GM18951 (cell line): ENCODE measurements around the gene RFXAP.
"Not testable (repeated sequence)": the region's sequence is repeated elsewhere in the genome, so short reads cannot be mapped to it uniquely, and the experiment has no call there.

Experiments used
- POLR2A ChIP-seq: IDR thresholded peaks from 4 replicates; pipeline ENCODE4 v1.6.1; 2011; ENCODE audit warnings: mild to moderate bottlenecking; ENCODE audit not compliant: insufficient read length, insufficient read depth; ENCODE audit errors: extremely low read depth
- in situ Hi-C: fragments of 300-500 bp; cut with MboI; formaldehyde crosslinking; loops from one replicate; pipeline ENCODE4 v1.12.0; 2022; ENCODE audit warnings: low sequenced_read_pairs, mixed read lengths, inconsistent platforms; ENCODE audit not compliant: unreplicated experiment

The RFXAP gene, protein sequence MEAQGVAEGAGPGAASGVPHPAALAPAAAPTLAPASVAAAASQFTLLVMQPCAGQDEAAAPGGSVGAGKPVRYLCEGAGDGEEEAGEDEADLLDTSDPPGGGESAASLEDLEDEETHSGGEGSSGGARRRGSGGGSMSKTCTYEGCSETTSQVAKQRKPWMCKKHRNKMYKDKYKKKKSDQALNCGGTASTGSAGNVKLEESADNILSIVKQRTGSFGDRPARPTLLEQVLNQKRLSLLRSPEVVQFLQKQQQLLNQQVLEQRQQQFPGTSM

DNA sequence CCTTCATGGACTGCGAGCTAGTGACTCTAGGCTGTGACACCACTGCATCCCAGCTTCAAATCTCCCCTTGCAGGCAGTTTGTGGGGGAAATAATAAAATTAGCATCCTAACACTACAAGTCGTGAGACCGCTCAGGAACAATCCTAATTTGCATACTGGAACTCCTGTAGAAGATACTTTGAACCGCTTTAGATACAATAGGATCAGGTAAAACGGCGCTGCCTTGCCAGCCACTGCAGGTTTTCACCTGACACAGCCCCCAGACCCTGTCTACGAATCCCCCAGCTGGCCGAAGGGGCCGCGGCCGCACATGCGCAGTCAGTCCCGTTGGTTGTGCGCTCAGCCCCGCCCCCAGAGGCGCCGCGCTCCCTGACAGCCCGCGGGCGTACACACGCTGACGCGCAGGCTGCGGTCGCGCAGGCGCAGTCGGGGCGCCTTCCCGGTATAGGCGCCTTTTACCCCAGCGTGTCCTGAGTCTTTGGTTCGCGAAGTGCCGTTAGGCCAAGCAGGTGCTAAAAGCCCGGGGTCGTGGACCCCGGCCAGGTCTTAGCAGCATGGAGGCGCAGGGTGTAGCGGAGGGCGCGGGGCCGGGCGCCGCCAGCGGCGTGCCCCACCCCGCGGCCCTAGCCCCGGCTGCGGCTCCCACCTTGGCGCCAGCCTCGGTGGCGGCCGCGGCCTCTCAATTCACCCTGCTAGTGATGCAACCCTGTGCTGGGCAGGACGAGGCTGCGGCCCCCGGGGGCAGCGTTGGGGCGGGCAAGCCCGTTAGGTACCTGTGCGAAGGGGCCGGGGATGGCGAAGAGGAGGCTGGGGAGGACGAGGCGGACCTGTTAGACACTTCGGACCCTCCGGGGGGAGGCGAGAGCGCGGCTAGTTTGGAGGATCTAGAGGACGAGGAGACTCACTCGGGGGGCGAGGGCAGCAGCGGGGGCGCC is at the start of gene RFXAP:
TSS of gene RFXAP (plus strand) at position 419 of the 935 bp plus-strand sequence. CDS start at position 555, 136 bp downstream.
- peak; percentile 84 for TF ChIP-seq POLR2A
- in situ Hi-C loops: no loop called here

- TF ChIP-seq POLR2A: no peak
- in situ Hi-C loops: no loop called here
These were observed 49.5 kb upstream of the RFXAP start for GRCh38 chr13:36769545-36769944.

DNA sequence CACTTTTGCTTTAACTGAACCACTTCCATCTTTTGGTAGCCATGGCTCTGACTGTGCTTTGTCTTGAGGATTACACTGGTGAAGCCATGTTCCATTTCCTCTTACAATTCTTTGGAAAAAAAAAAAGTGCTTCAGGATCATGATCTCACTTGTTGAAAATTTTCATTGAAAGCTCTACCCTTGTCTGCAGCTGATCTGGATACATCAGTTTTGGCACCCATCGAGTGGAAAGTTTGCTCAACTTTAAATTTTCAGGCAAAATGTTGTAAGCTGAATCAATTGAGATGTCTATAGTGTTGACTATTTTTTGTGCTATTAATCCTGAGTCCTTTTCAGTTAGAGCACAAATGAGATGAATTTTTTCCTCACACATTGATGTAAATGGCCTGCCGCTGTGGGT is 48.3 kb upstream of the RFXAP start:
- TF ChIP-seq POLR2A: no peak
- in situ Hi-C loops: no loop called here

GRCh38 chr13:36772853-36773252 is 46.2 kb upstream of the RFXAP start:
- in situ Hi-C loops: no loop called here
- no peak for TF ChIP-seq POLR2A

DNA sequence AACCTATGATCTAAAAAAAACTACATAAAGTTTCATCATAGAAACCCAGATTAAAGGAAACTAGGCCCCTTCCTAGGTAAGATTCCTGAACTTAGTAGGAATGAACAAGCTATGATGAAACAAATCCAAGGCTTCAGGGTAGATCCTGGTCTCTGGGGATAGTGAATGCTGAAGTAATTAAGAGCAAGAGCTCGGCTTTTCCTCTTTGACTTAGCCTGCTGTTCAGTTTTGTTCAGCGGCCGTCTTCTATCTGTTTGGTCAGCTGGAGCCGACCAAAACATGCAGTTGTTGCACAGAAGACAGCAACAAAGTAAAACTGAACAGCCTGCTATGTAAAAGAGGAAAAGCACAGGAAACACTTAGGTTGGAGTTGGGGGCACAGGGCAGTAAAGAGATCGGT is 44.1 kb upstream of the RFXAP start:
- in situ Hi-C loops: no loop called here
- no peak for TF ChIP-seq POLR2A

DNA sequence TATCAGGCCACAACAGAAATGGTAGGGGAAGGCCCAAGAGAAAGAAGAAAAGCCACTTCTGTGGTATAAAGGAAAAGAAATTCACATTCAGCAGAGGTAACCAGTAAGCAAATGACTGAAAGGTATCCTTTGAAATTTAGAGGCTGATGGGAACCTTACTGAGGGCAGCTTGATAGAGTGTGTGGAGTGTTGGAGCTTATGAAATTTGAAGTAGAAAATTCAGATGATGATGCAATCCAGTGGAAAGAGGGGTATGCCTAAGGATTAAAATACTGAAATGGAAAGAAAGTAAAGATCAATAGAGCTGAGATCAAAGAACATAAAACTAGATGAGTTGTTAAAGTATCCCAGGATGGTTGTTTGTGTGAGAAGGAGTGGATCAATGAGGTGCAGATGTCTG is 42.8 kb upstream of the RFXAP start:
- TF ChIP-seq POLR2A: no peak

GRCh38 chr13:36778083-36778671 is 40.8 kb upstream of the RFXAP start:
- TF ChIP-seq POLR2A: no peak
- in situ Hi-C loops: no loop called here

More for the DNA sequence above, 42.8 kb upstream of the RFXAP start:
- in situ Hi-C loops: no loop called here

DNA sequence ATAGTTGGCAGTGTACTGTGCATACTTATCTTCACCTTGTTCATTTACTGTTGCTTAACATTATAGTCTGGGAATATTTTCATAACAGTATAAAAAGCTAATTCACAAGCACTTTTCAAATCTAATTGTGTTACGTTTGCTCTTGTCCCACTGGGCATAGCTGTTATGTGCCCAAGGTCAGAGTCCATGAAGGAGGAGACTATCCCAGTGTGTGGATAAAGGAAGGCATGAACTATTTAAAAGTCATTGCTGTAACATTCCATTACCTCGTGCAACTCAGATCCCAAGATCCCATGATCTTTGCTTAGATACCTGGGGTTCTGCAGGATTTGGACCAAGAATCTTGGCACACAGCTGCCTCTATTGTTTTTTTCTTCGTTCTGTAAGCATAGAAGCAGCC is 35.1 kb upstream of the RFXAP start:
- TF ChIP-seq POLR2A: no peak
- in situ Hi-C loops: no loop called here

- in situ Hi-C loops: not testable (repeated sequence)
These were observed 32.8 kb upstream of the RFXAP start for GRCh38 chr13:36786175-36786574.

DNA sequence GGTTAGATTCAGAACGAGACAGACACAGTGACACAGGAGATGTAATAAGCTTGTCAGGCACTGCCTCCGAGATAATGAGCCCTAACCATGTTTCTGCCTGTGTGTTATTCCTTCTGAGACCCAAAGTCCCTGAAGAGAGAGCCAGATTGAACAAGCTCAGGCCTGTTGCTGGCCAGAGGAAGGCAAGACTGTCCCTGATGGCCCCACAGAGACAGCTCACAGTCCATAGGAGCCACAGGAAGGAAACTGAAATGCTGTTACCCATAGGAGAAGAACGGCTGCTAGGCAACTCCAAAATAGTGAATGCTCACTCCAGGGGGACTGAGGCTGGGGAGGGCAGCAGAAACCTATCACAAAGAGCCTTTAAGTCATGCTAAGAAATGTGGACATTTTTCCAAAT is 31.8 kb upstream of the RFXAP start:
- in situ Hi-C loops: no loop called here
- TF ChIP-seq POLR2A: no peak

GRCh38 chr13:36788276-36788675 is 30.7 kb upstream of the RFXAP start:
- TF ChIP-seq POLR2A: no peak
- in situ Hi-C loops: no loop called here

DNA sequence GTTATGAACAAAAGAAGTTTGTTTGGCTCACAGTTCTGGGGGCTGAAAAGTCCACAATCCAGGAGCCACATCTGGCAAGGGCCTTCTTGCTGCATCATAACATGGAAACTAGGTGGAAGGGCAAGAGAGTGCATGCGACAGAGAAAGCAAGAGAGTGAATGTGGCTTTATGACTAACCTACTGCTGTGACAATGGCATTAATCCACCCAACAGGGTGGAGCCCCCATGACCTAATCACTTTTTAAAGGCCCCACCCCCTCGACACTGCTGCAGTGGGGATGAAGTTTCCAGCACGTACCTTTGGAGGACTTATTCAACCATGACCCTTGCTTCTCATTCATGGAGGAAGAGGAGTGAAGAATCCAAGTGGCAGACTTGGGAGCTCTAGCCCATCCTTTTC is 30.0 kb upstream of the RFXAP start:
- no peak for TF ChIP-seq POLR2A

GRCh38 chr13:36789730-36790129 is 29.3 kb upstream of the RFXAP start:
- in situ Hi-C loops: no loop called here
- no peak for TF ChIP-seq POLR2A

More for the DNA sequence above, 30.0 kb upstream of the RFXAP start:
- in situ Hi-C loops: no loop called here
